Cerebellar cortex (tissue), 1 donor: ENCODE results near the gene KAT6B.
"Not testable (repeated sequence)": the region's sequence is repeated elsewhere in the genome, so short reads cannot be mapped to it uniquely, and the experiment has no call there.

Experiments used
- DNase-seq: peaks from one replicate; pipeline ENCODE4 v3.0.0-alpha.2; 2015; ENCODE audit warnings: low spot score

KAT6B gene

DNA sequence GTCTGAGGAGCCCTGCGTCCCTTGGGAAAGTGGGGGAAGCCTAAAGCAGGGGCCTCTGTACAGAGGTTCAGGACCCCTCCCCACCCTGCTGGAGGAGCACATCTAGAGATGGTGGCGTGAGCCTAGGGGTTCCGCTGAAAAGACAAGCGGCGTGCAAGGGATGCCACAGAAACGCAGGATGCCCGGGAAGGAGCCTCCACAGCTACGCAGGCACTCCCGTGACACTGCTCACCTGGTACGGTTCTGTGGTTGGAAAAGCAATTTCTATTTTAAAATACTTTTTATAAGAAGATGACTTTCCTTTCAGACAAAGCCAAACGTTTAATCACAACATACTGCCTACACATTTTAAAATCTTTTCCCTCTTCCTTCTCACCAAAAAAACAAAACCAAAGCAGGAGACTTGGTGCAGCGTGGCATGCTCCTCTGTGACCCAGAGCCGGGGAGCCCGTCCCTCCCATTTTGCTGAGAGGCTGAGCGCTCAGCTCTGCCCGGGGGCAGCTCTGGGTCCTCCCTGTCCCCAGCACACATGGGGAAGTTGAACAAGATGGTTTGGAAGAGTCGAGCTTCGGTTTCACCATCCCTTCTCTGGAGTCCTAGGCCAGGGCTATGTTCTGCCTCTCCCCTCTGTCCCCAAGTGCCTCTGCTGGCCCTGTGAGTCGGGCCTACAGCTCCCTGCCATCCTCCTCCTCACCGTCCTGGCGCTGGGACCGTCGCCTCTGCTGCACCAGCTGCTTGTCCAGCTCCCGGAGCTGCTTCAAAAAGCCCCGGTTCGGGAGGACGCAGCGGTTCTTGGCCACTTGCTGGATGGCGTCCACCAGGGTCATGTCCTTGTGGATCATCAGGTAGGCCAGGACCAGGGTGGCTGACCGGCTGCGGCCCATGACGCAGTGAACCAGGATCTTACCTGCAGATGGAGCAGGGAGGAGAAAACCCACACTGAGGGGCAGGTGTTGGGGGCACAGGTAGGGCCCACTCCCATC is 211.1 kb downstream of the KAT6B start:
- no peak for DNase-seq

DNA sequence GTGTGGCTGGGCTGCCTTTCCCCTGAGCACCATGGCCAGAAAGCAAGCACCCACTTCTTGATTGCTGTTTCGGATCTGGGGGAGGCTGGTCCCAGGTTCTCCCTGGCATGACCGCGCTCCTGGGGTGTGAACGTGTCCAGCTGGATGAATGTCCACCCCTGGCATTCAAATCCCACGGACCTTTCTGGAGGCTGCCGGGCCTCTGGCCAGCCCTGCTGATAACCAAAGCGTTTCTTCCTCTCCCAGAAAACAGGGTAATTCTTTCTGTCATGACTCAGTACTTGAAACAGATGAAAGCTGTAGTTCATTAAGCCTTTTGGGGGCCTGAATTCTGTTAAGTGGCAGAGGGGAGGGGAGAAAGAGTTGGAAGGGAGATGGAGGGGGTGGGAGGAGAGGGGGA is 211.9 kb downstream of the KAT6B start:
- DNase-seq, result no peak

DNA sequence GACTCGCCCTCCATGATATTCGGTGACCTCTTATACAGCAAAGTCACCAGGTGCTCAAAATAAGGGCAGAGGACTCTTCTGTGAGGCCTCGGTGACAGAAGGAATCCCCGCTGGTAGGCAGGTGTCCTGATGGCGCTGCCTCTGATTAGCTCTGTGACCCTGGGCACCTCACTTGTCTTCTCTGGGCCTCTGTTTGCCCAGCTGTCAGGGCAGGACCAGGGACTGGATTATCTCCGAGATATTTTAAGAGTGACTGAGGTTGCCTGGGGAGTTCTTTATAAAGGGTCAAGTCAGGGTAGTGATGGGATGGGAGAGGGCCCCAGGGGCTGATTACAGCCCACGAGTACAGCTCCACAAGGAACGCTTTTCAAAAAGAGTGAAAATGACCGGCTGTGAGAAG is 214.2 kb downstream of the KAT6B start:
- peak; percentile 28 for DNase-seq

GRCh38 chr10:75042292-75042974 is 216.0 kb downstream of the KAT6B start:
- DNase-seq, result no peak

DNA sequence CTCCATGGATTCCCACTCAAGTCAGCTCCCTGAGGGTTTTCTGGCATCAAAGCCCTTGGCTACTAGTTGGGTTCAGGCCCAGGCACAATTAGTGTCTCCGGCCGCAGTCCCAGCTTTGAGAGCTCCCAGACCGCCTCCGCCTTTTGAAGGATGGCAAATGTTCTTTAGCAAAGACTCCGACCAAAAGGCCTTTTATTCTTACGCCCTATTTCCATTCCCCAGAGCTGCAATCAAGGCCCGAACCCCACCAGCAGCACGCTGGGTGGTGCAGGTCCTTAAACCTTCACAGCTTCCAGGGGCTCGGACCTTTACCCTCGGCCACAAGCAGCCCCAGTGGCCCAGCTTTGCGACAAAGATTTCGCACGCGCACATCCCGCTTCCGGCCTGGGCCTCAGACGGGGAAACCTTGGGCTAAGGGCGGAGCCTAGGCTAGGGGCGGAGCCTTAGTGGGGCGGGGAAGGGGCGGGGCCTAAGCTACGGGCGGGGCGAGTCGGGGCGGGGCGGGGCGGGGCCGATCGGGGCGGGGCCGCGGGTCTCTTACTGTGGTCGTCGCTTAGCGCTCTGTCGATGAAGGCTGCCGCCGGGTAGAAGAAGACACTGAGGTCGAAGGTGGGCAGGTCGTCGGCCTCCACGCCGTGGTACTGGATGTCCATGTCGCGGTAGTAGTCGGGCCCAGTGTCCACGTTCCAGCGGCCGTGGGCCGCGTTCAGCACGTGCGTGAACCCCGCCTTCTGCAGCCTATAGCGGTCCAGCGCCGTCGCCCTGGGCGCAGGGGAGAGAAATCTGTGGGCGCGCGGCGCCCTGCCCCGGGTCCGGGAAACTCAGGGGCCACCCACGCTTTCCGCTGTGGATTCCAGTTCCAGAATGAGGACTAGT is 217.1 kb downstream of the KAT6B start:
- DNase-seq, result no peak

- DNase-seq, result no peak
These were observed 222.3 kb downstream of the KAT6B start for GRCh38 chr10:75048669-75049098.

GRCh38 chr10:75049316-75050148 is 223.1 kb downstream of the KAT6B start:
- no peak for DNase-seq

GRCh38 chr10:75050149-75050919 is 223.9 kb downstream of the KAT6B start:
- DNase-seq, result no peak

- DNase-seq, result no peak
These were observed 224.9 kb downstream of the KAT6B start for GRCh38 chr10:75051308-75051707.

DNA sequence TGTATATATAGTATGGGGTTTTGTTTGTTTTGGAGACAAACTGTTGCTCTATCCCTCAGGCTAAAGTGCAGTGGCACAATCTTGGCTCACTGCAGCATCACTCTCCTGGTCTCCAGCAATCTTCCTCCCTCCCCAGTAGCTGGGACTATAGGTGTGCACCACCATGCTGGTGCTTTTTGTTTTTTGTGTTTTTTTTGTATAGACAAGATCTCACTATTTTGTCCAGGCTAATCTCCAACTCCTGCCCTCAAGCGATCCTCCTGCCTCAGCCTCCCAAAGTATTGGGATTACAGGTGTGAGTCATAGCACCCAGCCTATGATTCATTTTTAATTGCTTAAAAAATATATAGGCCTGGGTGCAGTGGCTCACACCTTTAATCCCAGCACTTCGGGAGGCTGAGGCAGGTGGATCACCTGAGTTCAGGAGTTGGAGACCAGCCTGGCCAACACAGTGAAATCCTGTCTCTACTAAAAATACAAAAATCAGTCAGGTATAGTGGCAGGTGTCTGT is 229.6 kb downstream of the KAT6B start:
- not testable (repeated sequence) for DNase-seq

DNA sequence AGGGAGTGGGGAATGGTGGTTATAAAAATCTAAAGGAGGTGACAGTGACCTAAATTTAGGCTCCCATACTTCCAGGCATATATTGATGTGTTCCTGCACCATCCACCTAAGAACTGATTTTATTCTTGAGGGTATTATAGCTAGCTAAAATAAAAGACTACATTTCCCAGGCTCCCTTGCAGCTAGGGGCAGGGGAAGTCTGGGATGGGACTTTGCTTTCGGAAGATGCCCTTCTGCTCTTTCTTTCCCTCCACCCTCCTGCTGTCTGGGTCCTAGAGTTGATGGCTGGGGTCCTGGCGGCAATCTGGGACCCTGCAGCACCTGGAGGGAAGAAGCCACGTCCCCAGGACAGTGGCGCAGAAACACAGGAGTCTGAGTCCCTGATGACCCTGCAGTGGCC is 231.3 kb downstream of the KAT6B start:
- DNase-seq, result no peak

GRCh38 chr10:75058161-75058560 is 231.8 kb downstream of the KAT6B start:
- DNase-seq, result no peak

DNA sequence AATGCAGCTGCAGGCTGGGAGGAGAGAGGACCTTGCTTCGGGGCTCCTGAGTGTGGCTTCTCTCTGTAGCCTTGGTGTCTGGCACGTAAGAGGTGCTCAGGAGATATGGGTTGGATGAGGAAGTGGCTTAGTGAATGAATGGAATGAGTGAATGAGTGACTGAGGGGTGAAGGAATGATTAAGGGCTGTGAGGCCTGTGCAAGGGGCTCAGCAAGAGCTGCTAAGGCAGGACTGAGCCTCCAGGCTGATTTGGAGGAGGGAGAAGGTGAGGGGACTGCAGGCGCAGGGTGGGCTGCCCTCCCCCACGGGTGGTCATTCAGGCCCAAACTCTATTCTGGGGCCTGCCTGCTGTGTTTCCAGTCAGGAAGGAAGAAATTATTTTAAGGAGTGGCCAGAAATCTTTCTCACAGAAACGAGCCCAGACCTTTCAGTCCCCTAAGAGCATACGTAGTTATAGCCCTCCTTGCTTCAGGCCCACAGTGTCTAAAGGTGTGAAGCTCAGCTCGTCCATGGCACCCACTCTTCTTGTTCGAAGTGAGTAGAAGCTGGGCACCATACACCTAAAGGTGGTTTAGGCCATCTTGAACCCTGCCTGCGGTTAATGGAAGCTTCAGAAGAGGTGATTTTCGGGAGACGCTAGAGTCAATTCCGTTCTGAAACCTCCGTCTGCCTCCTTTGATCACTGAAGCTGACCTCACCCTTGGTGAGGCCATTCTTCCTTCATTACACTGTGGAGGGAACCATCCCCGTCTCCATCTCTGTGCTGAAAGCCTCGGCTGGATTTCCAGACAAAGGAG is 235.5 kb downstream of the KAT6B start:
- DNase-seq, result no peak

DNA sequence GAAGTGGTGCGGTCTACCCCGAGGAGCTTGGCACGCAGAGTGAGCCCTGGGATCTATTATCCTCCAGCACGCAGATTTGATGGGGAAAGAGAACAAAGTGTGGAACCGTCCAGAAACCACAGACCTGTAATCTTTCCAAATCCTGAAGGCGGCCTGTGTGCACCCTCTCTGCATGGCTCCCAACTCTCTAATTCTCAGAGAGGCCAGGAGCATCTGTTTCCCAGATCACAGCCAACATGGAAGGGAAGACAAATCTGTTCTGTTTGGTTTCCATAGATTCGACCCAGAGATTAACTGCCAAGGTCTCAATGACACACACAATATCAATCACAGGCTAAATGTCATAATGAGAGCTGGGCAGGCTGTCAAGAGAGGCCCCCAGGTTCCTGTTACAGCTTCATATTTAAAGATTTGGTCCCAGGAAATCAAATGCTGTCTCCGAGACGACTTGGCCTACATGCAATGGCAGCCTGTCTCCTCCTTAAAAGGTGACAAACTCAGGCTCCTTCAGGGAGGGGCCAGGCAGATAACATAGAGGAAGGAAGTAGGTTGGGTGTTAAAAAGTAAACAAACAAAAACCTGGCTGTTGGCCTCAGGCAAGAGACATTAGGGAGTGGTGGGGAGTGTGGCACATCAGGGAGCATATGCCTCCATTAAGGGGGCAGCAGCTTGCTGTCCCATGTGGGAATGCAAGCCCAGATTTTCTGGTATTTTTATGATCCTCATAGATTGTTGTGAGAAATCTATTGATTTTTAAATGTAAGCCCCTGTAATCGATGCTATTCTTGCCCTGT is 236.3 kb downstream of the KAT6B start:
- DNase-seq, result peak; percentile 73

GRCh38 chr10:75063461-75064230 is 237.2 kb downstream of the KAT6B start:
- DNase-seq, result no peak

GRCh38 chr10:75065076-75065475 is 238.7 kb downstream of the KAT6B start:
- DNase-seq, result peak; percentile 76

GRCh38 chr10:75066271-75066670 is 239.9 kb downstream of the KAT6B start:
- no peak for DNase-seq

DNA sequence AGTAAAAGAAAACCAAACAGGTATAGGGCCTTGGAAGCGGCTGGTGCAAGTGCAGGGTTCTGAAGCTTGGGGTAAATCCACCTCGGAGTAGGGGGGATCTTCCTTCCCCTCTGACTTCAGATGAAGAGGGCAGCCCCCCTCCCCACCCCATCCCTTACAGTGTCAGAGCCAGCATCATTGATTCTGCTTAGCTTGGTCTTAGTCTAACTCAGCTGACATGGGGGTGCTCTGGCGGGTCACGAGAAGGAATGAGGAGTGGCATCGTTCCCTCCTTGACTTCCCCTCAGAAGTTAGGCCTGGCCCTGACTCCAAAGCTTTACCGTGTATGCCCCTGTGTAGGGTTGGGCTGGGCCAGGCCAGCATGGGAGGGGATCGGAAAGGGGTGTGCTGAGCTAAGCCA is 240.9 kb downstream of the KAT6B start:
- DNase-seq, result no peak
